Ascending aorta (tissue), 2 donors: ENCODE results near the gene RNASE12. TPM values are rescaled to one million over a fixed set of nuclear protein-coding genes. Genes with fewer than 3 reads are reported as not detected.

ENCODE experiments used
- DNase-seq, 2 donors: peaks; one replicate each; pipeline ENCODE4 v3.0.0-alpha.2; 2019; ENCODE audit warnings: low spot score in 2 of 2
- H3K27ac ChIP-seq, 2 donors: fragments of 200-600 bp; sonication (generic); one replicate each; pipeline ENCODE4 v1.5.1; 2016 to 2017; ENCODE audit warnings: mild to moderate bottlenecking in 1 of 2
- H3K27me3 ChIP-seq: fragments of 200-600 bp; sonication (generic); one replicate; pipeline ENCODE4 v1.5.1; 2017
- H3K36me3 ChIP-seq, 2 donors: fragments of 200-600 bp; sonication (generic); one replicate each; pipeline ENCODE4 v1.5.1; 2016
- H3K4me1 ChIP-seq, 2 donors: fragments of 200-600 bp; sonication (generic); one replicate each; pipeline ENCODE4 v1.5.1; 2016 to 2017; ENCODE audit warnings: mild to moderate bottlenecking in 1 of 2
- H3K4me3 ChIP-seq, 2 donors: fragments of 200-600 bp; sonication (generic); one replicate each; pipeline ENCODE4 v1.5.1; 2016 to 2017; ENCODE audit warnings: mild to moderate bottlenecking in 1 of 2
- H3K9me3 ChIP-seq, 2 donors: fragments of 200-600 bp; sonication (generic); one replicate each; pipeline ENCODE4 v1.5.1; 2016
- CTCF ChIP-seq, 3 experiments: fragments of 200-600 bp in 2 of 3; fragments of 450-650 bp in 1 of 3; sonication (generic) in 2 of 3; IDR thresholded peaks; one replicate each; pipeline ENCODE4 v1.5.1; 2016 to 2019; ENCODE audit warnings: antibody characterized with exemption in 3 of 3, mild to moderate bottlenecking in 1 of 3, moderate library complexity in 1 of 3
- intact Hi-C: fragments of 100-400 bp; cut with DNase I; formaldehyde crosslinking; loops from one replicate; pipeline ENCODE4 v1.15.1; 2023
- total RNA-seq: library from RNA; depleted of rRNA; stranded (reverse); fragments of >200 nt; gene quantifications from one replicate; pipeline ENCODE4 v1.1.0, GENCODE V29; 2016

Gene RNASE12
- total RNA-seq, 1 donor from 2014 or later: not detected

GRCh38 chr14:20607617-20608016, 16.4 kb upstream of the RNASE12 start:
- Histone ChIP-seq H3K27ac (no peak overlapping the region), H3K36me3 (no peaks in the 10 kb centered on the region), H3K4me1 (no peaks in the 10 kb centered on the region), H3K9me3 (no peaks in the 10 kb centered on the region), H3K4me3 (no peak overlapping the region), H3K27me3 (no peaks in the 10 kb centered on the region)
- TF ChIP-seq CTCF (IDR thresholded peaks at IDR 0.05): no peak
- DNase-seq: no peak
- intact Hi-C loops: loop anchor here (2.0 kb wide), 1 partner anchor 281 kb away; no protein-coding TSS in a partner anchor

- no peak for TF ChIP-seq CTCF (IDR thresholded peaks at IDR 0.05)
- H3K27ac ChIP-seq: no peak overlapping the region
- H3K9me3 ChIP-seq: no peaks in the 10 kb centered on the region
- no peaks in the 10 kb centered on the region for H3K4me1 ChIP-seq
- no peaks in the 10 kb centered on the region for H3K27me3 ChIP-seq
- no peak for DNase-seq
- H3K4me3 ChIP-seq: no peak overlapping the region
- intact Hi-C loops: no loop called here
- no peaks in the 10 kb centered on the region for H3K36me3 ChIP-seq
Measured at GRCh38 chr14:20606902-20607242, 15.7 kb upstream of the RNASE12 start.

- TF ChIP-seq CTCF (IDR thresholded peaks at IDR 0.05): peak in 2 of 3 experiments; percentile 8 to 14
- no peak for DNase-seq
- H3K4me3 ChIP-seq: no peak overlapping the region
- no peaks in the 10 kb centered on the region for H3K27me3 ChIP-seq
- no peak overlapping the region for H3K27ac ChIP-seq
- intact Hi-C loops: no loop called here
- no peaks in the 10 kb centered on the region for H3K36me3 ChIP-seq
- no peaks in the 10 kb centered on the region for H3K9me3 ChIP-seq
- no peaks in the 10 kb centered on the region for H3K4me1 ChIP-seq
Measured at GRCh38 chr14:20606190-20606901, 15.2 kb upstream of the RNASE12 start.

- H3K36me3 ChIP-seq: no peaks in the 10 kb centered on the region
- no peaks in the 10 kb centered on the region for H3K27me3 ChIP-seq
- H3K4me3 ChIP-seq: no peak overlapping the region
- H3K9me3 ChIP-seq: no peaks in the 10 kb centered on the region
- DNase-seq: no peak
- no peaks in the 10 kb centered on the region for H3K4me1 ChIP-seq
- no peak for TF ChIP-seq CTCF (IDR thresholded peaks at IDR 0.05)
- no peak overlapping the region for H3K27ac ChIP-seq
- intact Hi-C loops: no loop called here
Measured at GRCh38 chr14:20603813-20604690, 12.9 kb upstream of the RNASE12 start.

GRCh38 chr14:20602583-20602982, 11.4 kb upstream of the RNASE12 start:
- H3K36me3 ChIP-seq: no peaks in the 10 kb centered on the region
- intact Hi-C loops: no loop called here
- DNase-seq: no peak

More at GRCh38 chr14:20602583-20602982, 11.4 kb upstream of the RNASE12 start:
- Histone ChIP-seq H3K27ac (no peak overlapping the region), H3K4me1 (no peaks in the 10 kb centered on the region), H3K4me3 (no peak overlapping the region), H3K9me3 (no peaks in the 10 kb centered on the region), H3K27me3 (no peaks in the 10 kb centered on the region)
- TF ChIP-seq CTCF (IDR thresholded peaks at IDR 0.05): no peak
